BLaER1 treated with 17β-estradiol and CSF1 and Interleukin-3, amounts not matched to agents 10 nM and 100 nM (cell line): Measurements from ENCODE around the gene TMEM63A.
"Not testable (repeated sequence)": the region's sequence is repeated elsewhere in the genome, so short reads cannot be mapped to it uniquely, and the experiment has no call there.

ENCODE experiments used
- H3K27ac ChIP-seq, 11 experiments: shearing (Covaris generic); formaldehyde crosslinking; 2 replicates each; pipeline ENCODE4 v1.8.1; 2022
- H3K27me3 ChIP-seq, 11 experiments: shearing (Covaris generic); formaldehyde crosslinking; 2 replicates each; pipeline ENCODE4 v1.8.1; 2022
- H3K36me3 ChIP-seq, 11 experiments: shearing (Covaris generic); formaldehyde crosslinking; 2 replicates each; pipeline ENCODE4 v1.8.1; 2022
- H3K4me1 ChIP-seq, 10 experiments: shearing (Covaris generic); formaldehyde crosslinking; 2 replicates each; pipeline ENCODE4 v1.8.1; 2022
- H3K4me2 ChIP-seq, 11 experiments: shearing (Covaris generic); formaldehyde crosslinking; 2 replicates each; pipeline ENCODE4 v1.8.1; 2022
- H3K4me3 ChIP-seq, 10 experiments: shearing (Covaris generic); formaldehyde crosslinking; 2 replicates each; pipeline ENCODE4 v1.8.1; 2022
- H3K9ac ChIP-seq, 11 experiments: shearing (Covaris generic); formaldehyde crosslinking; 2 replicates each; pipeline ENCODE4 v1.8.1; 2022
- H3K9me3 ChIP-seq, 11 experiments: shearing (Covaris generic); formaldehyde crosslinking; replicated peaks in 1 of 11; 2 replicates each; pipeline ENCODE4 v1.8.1; 2022
- H4K20me1 ChIP-seq, 11 experiments: shearing (Covaris generic); formaldehyde crosslinking; 2 replicates each; pipeline ENCODE4 v1.8.1; 2022
- Cebpa-rat ChIP-seq, 11 experiments: shearing (Covaris generic); IDR thresholded peaks; 2 replicates each; pipeline ENCODE4 v1.8.1; 2022

Gene TMEM63A

GRCh38 chr1:225806249-225806648 lies 75.9 kb downstream of the TMEM63A start:
- Histone ChIP-seq H3K4me1 (peaks cover 12 to 24% (median 14%) of the 10 kb centered on the region in 10 experiments; a peak in 17 of 20 replicates), H3K4me2 (no peak overlapping the region), H3K27me3 (peaks cover 0 to 6% (median 0%) of the 10 kb centered on the region in 11 experiments; a peak in 4 of 22 replicates), H3K4me3 (no peak overlapping the region), H3K36me3 (0 out of 22 replicates have a peak, but pooled peaks cover 0 to 5% (median 0%) of the 10 kb centered on the region in 11 experiments), H3K27ac (no peak overlapping the region), H3K9me3 (no peaks in the 10 kb centered on the region), H4K20me1 (peaks cover 0 to 7% (median 0%) of the 10 kb centered on the region in 11 experiments; a peak in 7 of 22 replicates), H3K9ac (no peak overlapping the region)
- TF ChIP-seq Cebpa-rat (IDR thresholded peaks at IDR 0.05): no peak

- not testable (repeated sequence) for H4K20me1 ChIP-seq, H3K27me3 ChIP-seq, H3K4me3 ChIP-seq, H3K27ac ChIP-seq, H3K4me1 ChIP-seq, H3K4me2 ChIP-seq, H3K9me3 ChIP-seq, H3K9ac ChIP-seq
- peaks cover 0 to 31% (median 8%) of the 10 kb centered on the region in 11 experiments; a peak in 12 of 22 replicates for H3K36me3 ChIP-seq
Measured at GRCh38 chr1:225801146-225801545, 81.0 kb downstream of the TMEM63A start.

- not testable (repeated sequence) for H3K27me3 ChIP-seq, H3K4me2 ChIP-seq, H3K4me1 ChIP-seq, H3K9ac ChIP-seq, H3K27ac ChIP-seq, H4K20me1 ChIP-seq, H3K4me3 ChIP-seq
- peaks cover 33 to 56% (median 52%) of the 10 kb centered on the region in 11 experiments for H3K9me3 ChIP-seq
- H3K36me3 ChIP-seq: peaks cover 41 to 75% (median 57%) of the 10 kb centered on the region in 11 experiments
Measured at GRCh38 chr1:225796097-225796496, 86.1 kb downstream of the TMEM63A start.
